ENCODE measurements around the gene GPR26.

The GPR26 gene

DNA sequence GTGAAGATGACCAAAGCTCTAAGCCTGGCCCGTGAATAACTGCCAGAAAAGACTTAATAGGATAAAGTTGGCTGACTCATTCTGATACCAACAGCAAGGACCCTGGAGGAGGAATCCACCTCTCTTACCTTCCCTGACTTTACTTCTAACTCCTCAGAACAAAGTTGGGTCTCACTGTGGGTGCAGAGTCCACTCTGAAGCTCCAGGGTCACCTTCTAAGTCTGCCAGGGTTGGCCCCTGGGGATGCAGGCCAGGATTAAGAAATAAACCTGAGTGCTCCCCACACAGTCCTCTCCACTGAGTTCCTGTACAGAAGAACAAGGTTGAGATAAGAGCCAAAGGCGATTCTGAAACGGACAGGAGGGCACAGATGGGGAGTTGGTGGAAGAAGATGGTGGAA lies 54.4 kb downstream of the GPR26 start:
- no peak overlapping the region for H3K27ac ChIP-seq (ENCODE audit: extremely low read depth, low read depth, low read length)
- ChIA-PET CTCF (no interaction called here), POLR2A (no interaction called here)
- no peaks in the 10 kb centered on the region for H3K36me3 ChIP-seq (ENCODE audit: control insufficient read depth in 2 of 2, insufficient read depth in 1 of 2, low read length in 2 of 2)
- no peaks in the 10 kb centered on the region for H3K9me3 ChIP-seq (ENCODE audit: control insufficient read depth, insufficient read depth, low read depth, low read length)
- H3K4me1 ChIP-seq (ENCODE audit: control insufficient read depth, insufficient read depth, low read length) = no peaks in the 10 kb centered on the region
- H3K4me3 ChIP-seq (ENCODE audit: low read depth, low read length) = no peak overlapping the region
- TF ChIP-seq ZNF785 (tag by site-specific recombination; IDR thresholded peaks at IDR 0.05) (no peak), ZNF791 (tag by site-specific recombination; IDR thresholded peaks at IDR 0.05) (no peak), ZNF600 (tag by site-specific recombination; IDR thresholded peaks at IDR 0.05) (no peak), GLI4 (tag by site-specific recombination; IDR thresholded peaks at IDR 0.05) (no peak), SCRT1 (tag by site-specific recombination; IDR thresholded peaks at IDR 0.05; ENCODE audit: borderline replicate concordance) (no peak), ZNF140 (tag by site-specific recombination; IDR thresholded peaks at IDR 0.05) (no peak)
- TF ChIP-seq, protein P1, sequence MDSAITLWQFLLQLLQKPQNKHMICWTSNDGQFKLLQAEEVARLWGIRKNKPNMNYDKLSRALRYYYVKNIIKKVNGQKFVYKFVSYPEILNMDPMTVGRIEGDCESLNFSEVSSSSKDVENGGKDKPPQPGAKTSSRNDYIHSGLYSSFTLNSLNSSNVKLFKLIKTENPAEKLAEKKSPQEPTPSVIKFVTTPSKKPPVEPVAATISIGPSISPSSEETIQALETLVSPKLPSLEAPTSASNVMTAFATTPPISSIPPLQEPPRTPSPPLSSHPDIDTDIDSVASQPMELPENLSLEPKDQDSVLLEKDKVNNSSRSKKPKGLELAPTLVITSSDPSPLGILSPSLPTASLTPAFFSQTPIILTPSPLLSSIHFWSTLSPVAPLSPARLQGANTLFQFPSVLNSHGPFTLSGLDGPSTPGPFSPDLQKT (IDR thresholded peaks at IDR 0.05; ENCODE audit: borderline replicate concordance, low read depth, low read length) = no peak
- TF ChIP-seq, protein P2, sequence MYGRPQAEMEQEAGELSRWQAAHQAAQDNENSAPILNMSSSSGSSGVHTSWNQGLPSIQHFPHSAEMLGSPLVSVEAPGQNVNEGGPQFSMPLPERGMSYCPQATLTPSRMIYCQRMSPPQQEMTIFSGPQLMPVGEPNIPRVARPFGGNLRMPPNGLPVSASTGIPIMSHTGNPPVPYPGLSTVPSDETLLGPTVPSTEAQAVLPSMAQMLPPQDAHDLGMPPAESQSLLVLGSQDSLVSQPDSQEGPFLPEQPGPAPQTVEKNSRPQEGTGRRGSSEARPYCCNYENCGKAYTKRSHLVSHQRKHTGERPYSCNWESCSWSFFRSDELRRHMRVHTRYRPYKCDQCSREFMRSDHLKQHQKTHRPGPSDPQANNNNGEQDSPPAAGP (tag by site-specific recombination; IDR thresholded peaks at IDR 0.05) = no peak
- TF ChIP-seq, protein P3, sequence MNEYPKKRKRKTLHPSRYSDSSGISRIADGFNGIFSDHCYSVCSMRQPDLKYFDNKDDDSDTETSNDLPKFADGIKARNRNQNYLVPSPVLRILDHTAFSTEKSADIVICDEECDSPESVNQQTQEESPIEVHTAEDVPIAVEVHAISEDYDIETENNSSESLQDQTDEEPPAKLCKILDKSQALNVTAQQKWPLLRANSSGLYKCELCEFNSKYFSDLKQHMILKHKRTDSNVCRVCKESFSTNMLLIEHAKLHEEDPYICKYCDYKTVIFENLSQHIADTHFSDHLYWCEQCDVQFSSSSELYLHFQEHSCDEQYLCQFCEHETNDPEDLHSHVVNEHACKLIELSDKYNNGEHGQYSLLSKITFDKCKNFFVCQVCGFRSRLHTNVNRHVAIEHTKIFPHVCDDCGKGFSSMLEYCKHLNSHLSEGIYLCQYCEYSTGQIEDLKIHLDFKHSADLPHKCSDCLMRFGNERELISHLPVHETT (tag by site-specific recombination; IDR thresholded peaks at IDR 0.05) = no peak

DNA sequence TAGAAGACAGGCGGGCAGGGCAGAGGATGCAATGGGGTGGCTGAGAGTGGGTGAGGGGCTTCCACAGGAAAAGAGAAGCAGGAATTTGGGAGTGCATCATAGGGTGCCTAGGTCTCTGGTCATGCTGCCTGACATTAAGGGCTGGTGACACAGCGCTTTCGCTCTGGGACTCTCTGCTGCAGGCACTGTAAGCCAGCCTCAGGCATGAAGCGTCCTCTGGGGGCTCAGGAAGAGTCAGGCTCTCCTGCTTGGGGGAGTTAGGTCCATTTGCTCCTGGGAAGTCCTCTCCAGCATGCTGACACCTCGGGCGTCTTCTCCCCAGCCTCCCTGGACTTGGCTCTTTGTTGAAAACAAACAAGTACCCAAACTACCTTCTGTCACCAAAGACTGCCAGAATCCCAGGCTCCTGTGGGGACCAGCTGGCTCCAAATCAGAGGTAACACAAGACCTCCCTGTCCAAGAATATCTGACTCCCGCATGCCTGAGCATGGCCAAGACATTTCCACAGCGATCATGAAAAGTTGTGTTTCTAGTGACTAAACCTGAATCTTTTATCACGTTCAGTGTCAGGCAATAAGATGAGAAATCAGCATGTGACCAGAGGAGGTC lies 55.4 kb downstream of the GPR26 start:
- no peak overlapping the region for H3K4me3 ChIP-seq (ENCODE audit: low read depth, low read length)
- no peaks in the 10 kb centered on the region for H3K9me3 ChIP-seq (ENCODE audit: control insufficient read depth, insufficient read depth, low read depth, low read length)
- no peaks in the 10 kb centered on the region for H3K36me3 ChIP-seq (ENCODE audit: control insufficient read depth in 2 of 2, insufficient read depth in 1 of 2, low read length in 2 of 2)
- H3K27ac ChIP-seq (ENCODE audit: extremely low read depth, low read depth, low read length) = no peak overlapping the region
- no peaks in the 10 kb centered on the region for H3K4me1 ChIP-seq (ENCODE audit: control insufficient read depth, insufficient read depth, low read length)
- POLR2A ChIA-PET = no interaction called here
- CTCF ChIA-PET = no interaction called here
- no peak for TF ChIP-seq GLI2 (tag by site-specific recombination; IDR thresholded peaks at IDR 0.05; ENCODE audit: borderline replicate concordance, low read depth)
- TF ChIP-seq ZNF292 (tag by site-specific recombination; IDR thresholded peaks at IDR 0.05; ENCODE audit: borderline replicate concordance, low read depth) = no peak
- no peak for TF ChIP-seq ZNF354C (tag by site-specific recombination; IDR thresholded peaks at IDR 0.05; ENCODE audit: borderline replicate concordance, low read depth)
- TF ChIP-seq ZNF394 (tag by site-specific recombination; IDR thresholded peaks at IDR 0.05; ENCODE audit: borderline replicate concordance) = no peak
- TF ChIP-seq MZF1 (tag by site-specific recombination; IDR thresholded peaks at IDR 0.05; ENCODE audit: borderline replicate concordance) = no peak
- TF ChIP-seq ZEB2 (tag by site-specific recombination; IDR thresholded peaks at IDR 0.05) = no peak
- TF ChIP-seq IKZF3 (tag by site-specific recombination; IDR thresholded peaks at IDR 0.05) = no peak
- TF ChIP-seq, protein P4, sequence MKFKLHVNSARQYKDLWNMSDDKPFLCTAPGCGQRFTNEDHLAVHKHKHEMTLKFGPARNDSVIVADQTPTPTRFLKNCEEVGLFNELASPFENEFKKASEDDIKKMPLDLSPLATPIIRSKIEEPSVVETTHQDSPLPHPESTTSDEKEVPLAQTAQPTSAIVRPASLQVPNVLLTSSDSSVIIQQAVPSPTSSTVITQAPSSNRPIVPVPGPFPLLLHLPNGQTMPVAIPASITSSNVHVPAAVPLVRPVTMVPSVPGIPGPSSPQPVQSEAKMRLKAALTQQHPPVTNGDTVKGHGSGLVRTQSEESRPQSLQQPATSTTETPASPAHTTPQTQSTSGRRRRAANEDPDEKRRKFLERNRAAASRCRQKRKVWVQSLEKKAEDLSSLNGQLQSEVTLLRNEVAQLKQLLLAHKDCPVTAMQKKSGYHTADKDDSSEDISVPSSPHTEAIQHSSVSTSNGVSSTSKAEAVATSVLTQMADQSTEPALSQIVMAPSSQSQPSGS (tag by site-specific recombination; IDR thresholded peaks at IDR 0.05; ENCODE audit: low read depth) = no peak
- no peak for TF ChIP-seq ZNF791 (tag by site-specific recombination; IDR thresholded peaks at IDR 0.05)
- TF ChIP-seq ZNF629 (tag by site-specific recombination; IDR thresholded peaks at IDR 0.05) = no peak
- no peak for TF ChIP-seq ZNF10 (tag by site-specific recombination; IDR thresholded peaks at IDR 0.05)
- TF ChIP-seq ZNF670 (tag by site-specific recombination; IDR thresholded peaks at IDR 0.05; ENCODE audit: low read depth) = no peak
- TF ChIP-seq, protein P5, sequence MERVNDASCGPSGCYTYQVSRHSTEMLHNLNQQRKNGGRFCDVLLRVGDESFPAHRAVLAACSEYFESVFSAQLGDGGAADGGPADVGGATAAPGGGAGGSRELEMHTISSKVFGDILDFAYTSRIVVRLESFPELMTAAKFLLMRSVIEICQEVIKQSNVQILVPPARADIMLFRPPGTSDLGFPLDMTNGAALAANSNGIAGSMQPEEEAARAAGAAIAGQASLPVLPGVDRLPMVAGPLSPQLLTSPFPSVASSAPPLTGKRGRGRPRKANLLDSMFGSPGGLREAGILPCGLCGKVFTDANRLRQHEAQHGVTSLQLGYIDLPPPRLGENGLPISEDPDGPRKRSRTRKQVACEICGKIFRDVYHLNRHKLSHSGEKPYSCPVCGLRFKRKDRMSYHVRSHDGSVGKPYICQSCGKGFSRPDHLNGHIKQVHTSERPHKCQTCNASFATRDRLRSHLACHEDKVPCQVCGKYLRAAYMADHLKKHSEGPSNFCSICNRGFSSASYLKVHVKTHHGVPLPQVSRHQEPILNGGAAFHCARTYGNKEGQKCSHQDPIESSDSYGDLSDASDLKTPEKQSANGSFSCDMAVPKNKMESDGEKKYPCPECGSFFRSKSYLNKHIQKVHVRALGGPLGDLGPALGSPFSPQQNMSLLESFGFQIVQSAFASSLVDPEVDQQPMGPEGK (tag by site-specific recombination; IDR thresholded peaks at IDR 0.05) = no peak
- no peak for TF ChIP-seq ZNF707 (tag by site-specific recombination; IDR thresholded peaks at IDR 0.05)
- TF ChIP-seq ZNF837 (tag by site-specific recombination; IDR thresholded peaks at IDR 0.05) = no peak
- no peak for TF ChIP-seq ZNF174 (tag by site-specific recombination; IDR thresholded peaks at IDR 0.05)
- TF ChIP-seq, protein P6, sequence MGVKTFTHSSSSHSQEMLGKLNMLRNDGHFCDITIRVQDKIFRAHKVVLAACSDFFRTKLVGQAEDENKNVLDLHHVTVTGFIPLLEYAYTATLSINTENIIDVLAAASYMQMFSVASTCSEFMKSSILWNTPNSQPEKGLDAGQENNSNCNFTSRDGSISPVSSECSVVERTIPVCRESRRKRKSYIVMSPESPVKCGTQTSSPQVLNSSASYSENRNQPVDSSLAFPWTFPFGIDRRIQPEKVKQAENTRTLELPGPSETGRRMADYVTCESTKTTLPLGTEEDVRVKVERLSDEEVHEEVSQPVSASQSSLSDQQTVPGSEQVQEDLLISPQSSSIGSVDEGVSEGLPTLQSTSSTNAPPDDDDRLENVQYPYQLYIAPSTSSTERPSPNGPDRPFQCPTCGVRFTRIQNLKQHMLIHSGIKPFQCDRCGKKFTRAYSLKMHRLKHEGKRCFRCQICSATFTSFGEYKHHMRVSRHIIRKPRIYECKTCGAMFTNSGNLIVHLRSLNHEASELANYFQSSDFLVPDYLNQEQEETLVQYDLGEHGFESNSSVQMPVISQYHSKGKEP (tag by site-specific recombination; IDR thresholded peaks at IDR 0.05) = no peak
- TF ChIP-seq ZNF274 (IDR thresholded peaks at IDR 0.05; ENCODE audit: low read length) = no peak
- no peak for TF ChIP-seq ZNF274 (tag by site-specific recombination; IDR thresholded peaks at IDR 0.05; ENCODE audit: borderline replicate concordance)

All from HEK293 (cell line).